ENCODE measurements around the gene HRAS.

- TF ChIP-seq POLR2A (IDR thresholded peaks at IDR 0.05; ENCODE audit: borderline replicate concordance, extremely low read depth, insufficient read depth, insufficient read length) (no peak), CTCF (IDR thresholded peaks at IDR 0.05 in 2 of 3, conservative IDR thresholded peaks at IDR 0.05 in 1 of 3; ENCODE audit: borderline replicate concordance in 1 of 3, insufficient read depth in 1 of 3, low read depth in 2 of 3, low read length in 2 of 3) (no peak), ELF1 (IDR thresholded peaks at IDR 0.05; ENCODE audit: borderline replicate concordance, low read depth) (no peak), TCF7L2 (IDR thresholded peaks at IDR 0.05; ENCODE audit: borderline replicate concordance, extremely low read depth, insufficient read depth, insufficient read length) (no peak), MAX (IDR thresholded peaks at IDR 0.05) (no peak), JUND (IDR thresholded peaks at IDR 0.05) (no peak), POLR2AphosphoS5 (IDR thresholded peaks at IDR 0.05; ENCODE audit: low read depth, low read length) (no peak), ATF3 (IDR thresholded peaks at IDR 0.05) (no peak), SIN3A (IDR thresholded peaks at IDR 0.05; ENCODE audit: low read depth) (no peak)
Observed at GRCh38 chr11:537622-538430, 2.5 kb upstream of the HRAS start.

Data from HCT116 (cell line).